GM12875 (cell line): ENCODE measurements around the gene DEPDC7.
"Not testable (repeated sequence)": the region's sequence is repeated elsewhere in the genome, so short reads cannot be mapped to it uniquely, and the experiment has no call there.

ENCODE experiments used
- H3K4me3 ChIP-seq: one replicate; pipeline ENCODE4 v1.5.1; 2011; ENCODE audit warnings: low read depth, low read length, control low read depth
- CTCF ChIP-seq: IDR thresholded peaks from 2 replicates; pipeline ENCODE4 v1.5.1; 2011; ENCODE audit warnings: low read depth, mild to moderate bottlenecking, control low read depth, inconsistent platforms, low read length, moderate library complexity, borderline replicate concordance; ENCODE audit not compliant: insufficient read depth

DEPDC7 gene

GRCh38 chr11:33045551-33046255 lies 30.0 kb downstream of the DEPDC7 start:
- TF ChIP-seq CTCF = no peak
- H3K4me3 ChIP-seq = no peak overlapping the region

GRCh38 chr11:33048701-33049100 lies 33.0 kb downstream of the DEPDC7 start:
- H3K4me3 ChIP-seq = not testable (repeated sequence)

- not testable (repeated sequence) for H3K4me3 ChIP-seq
Observed at GRCh38 chr11:33049565-33050408, 34.1 kb downstream of the DEPDC7 start.

GRCh38 chr11:33052231-33052630 lies 36.6 kb downstream of the DEPDC7 start:
- TF ChIP-seq CTCF = no peak
- no peak overlapping the region for H3K4me3 ChIP-seq

- TF ChIP-seq CTCF = no peak
- no peak overlapping the region for H3K4me3 ChIP-seq
Observed at GRCh38 chr11:33055375-33055774, 39.7 kb downstream of the DEPDC7 start.

GRCh38 chr11:33057284-33057683 lies 41.6 kb downstream of the DEPDC7 start:
- TF ChIP-seq CTCF = no peak
- H3K4me3 ChIP-seq = no peak overlapping the region

GRCh38 chr11:33059331-33060007 lies 43.8 kb downstream of the DEPDC7 start:
- no peak for TF ChIP-seq CTCF
- H3K4me3 ChIP-seq = no peak overlapping the region

- no peak for TF ChIP-seq CTCF
Observed at GRCh38 chr11:33060271-33060670, 44.6 kb downstream of the DEPDC7 start.

More at GRCh38 chr11:33060271-33060670, 44.6 kb downstream of the DEPDC7 start:
- no peak overlapping the region for H3K4me3 ChIP-seq
